GM23248 (cell line): Measurements from ENCODE around the gene PAQR9. TPM values are rescaled to one million over a fixed set of nuclear protein-coding genes. Genes with fewer than 3 reads are reported as not detected.

ENCODE experiments used
- DNase-seq: peaks from one replicate; pipeline ENCODE4 v3.0.0-alpha.2; 2015
- H2AFZ ChIP-seq: fragments of 200-600 bp; sonication (generic); 2 replicates; pipeline ENCODE4 v1.6.1; 2016; ENCODE audit warnings: antibody characterized with exemption
- H3F3A ChIP-seq: fragments of 200-600 bp; sonication (generic); 2 replicates; pipeline ENCODE4 v1.6.1; 2016; ENCODE audit warnings: mild to moderate bottlenecking, antibody characterized with exemption, mixed run types; ENCODE audit not compliant: insufficient read depth
- H3K27ac ChIP-seq: fragments of 200-600 bp; sonication (generic); 2 replicates; pipeline ENCODE4 v1.5.1; 2016; ENCODE audit warnings: mild to moderate bottlenecking
- H3K27me3 ChIP-seq: fragments of 200-600 bp; sonication (generic); replicated peaks from 2 replicates; pipeline ENCODE4 v1.6.1; 2016; ENCODE audit warnings: mild to moderate bottlenecking; ENCODE audit not compliant: insufficient read depth
- H3K36me3 ChIP-seq: fragments of 200-600 bp; sonication (generic); 2 replicates; pipeline ENCODE4 v1.6.1; 2016; ENCODE audit warnings: low read depth, mild to moderate bottlenecking
- H3K4me1 ChIP-seq: fragments of 200-600 bp; sonication (generic); 2 replicates; pipeline ENCODE4 v1.6.1; 2016; ENCODE audit warnings: mild to moderate bottlenecking; ENCODE audit not compliant: insufficient read depth
- H3K4me2 ChIP-seq: fragments of 200-600 bp; sonication (generic); one replicate; pipeline ENCODE4 v1.6.1; 2016; ENCODE audit warnings: mild to moderate bottlenecking; ENCODE audit not compliant: unreplicated experiment
- H3K4me3 ChIP-seq: fragments of 200-600 bp; sonication (generic); 2 replicates; pipeline ENCODE4 v1.5.1; 2016; ENCODE audit warnings: mild to moderate bottlenecking
- H3K79me2 ChIP-seq: fragments of 200-600 bp; sonication (generic); 2 replicates; pipeline ENCODE4 v1.6.1; 2016; ENCODE audit warnings: mild to moderate bottlenecking; ENCODE audit not compliant: insufficient read depth
- H3K9ac ChIP-seq: fragments of 200-600 bp; sonication (generic); 2 replicates; pipeline ENCODE4 v1.6.1; 2016; ENCODE audit warnings: mild to moderate bottlenecking
- H3K9me2 ChIP-seq: fragments of 200-600 bp; sonication (generic); 2 replicates; pipeline ENCODE4 v1.6.1; 2016; ENCODE audit warnings: mixed run types, mild to moderate bottlenecking, moderate library complexity; ENCODE audit not compliant: insufficient read depth
- H3K9me3 ChIP-seq: fragments of 200-600 bp; sonication (generic); one replicate; pipeline ENCODE4 v1.6.1; 2017; ENCODE audit warnings: low read depth
- H4K20me1 ChIP-seq: fragments of 200-600 bp; sonication (generic); 2 replicates; pipeline ENCODE4 v1.6.0; 2016; ENCODE audit not compliant: insufficient read depth
- EZH2 ChIP-seq: fragments of 200-600 bp; sonication (generic); IDR thresholded peaks from 2 replicates; pipeline ENCODE4 v1.6.1; 2018; ENCODE audit warnings: antibody characterized with exemption, mild to moderate bottlenecking; ENCODE audit not compliant: insufficient read depth, poor library complexity, severe bottlenecking
- EZH2phosphoT487 ChIP-seq: fragments of 200-600 bp; sonication (generic); IDR thresholded peaks from 2 replicates; pipeline ENCODE4 v1.6.1; 2018; ENCODE audit warnings: antibody characterized with exemption, moderate library complexity, mild to moderate bottlenecking, low read depth; ENCODE audit not compliant: insufficient read depth
- WGBS, 2 experiments: methylation state at CpG; one replicate each; pipeline ENCODE4 v1.1.6; 2015 to 2017; ENCODE audit warnings: low lambda C conversion rate in 2 of 2, low coverage in 1 of 2; ENCODE audit errors: missing lambda C conversion rate in 2 of 2; 5-methylcytosine and 5-hydroxymethylcytosine counted together
- in situ Hi-C: fragments of 300-500 bp; cut with MboI; formaldehyde crosslinking; loops from 2 replicates; pipeline ENCODE4 v1.15.0; 2020
- polyA plus RNA-seq: library from polyadenylated mRNA; unstranded; fragments of >200 nt; fragmentation: Nextera tagmentation; extraction: Ambion mirVana; gene quantifications from 2 replicates; pipeline ENCODE4 v1.2.1, GENCODE V29; 2016
- total RNA-seq: library from RNA; depleted of rRNA; stranded (reverse); fragments of >200 nt; shearing (Covaris generic); gene quantifications from 2 replicates; pipeline ENCODE4 v1.2.3, GENCODE V29; 2014

The PAQR9 gene
- total and polyA plus RNA-seq, 2 experiments from 2014 or later = not detected

DNA sequence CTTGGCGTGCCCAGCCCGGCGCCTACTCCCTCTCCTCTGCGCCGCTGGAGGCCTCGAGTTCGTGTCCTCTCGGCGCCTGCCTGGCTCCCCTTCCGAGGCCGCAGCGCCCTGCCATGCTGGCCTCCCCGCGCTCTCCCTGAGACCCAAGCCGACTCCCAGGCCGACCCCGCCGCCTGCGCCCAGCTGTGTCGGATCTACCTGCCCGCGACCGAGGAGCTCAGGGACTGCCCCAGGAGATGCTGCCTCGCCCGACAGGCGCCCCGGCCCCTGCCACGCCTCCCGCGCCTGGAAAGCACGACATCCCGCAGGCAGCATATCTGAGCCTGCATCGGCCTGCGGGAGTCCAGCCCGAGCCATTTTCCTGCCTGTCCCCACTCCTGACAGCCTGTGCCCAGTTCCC is 16.1 kb downstream of the PAQR9 start:
- Histone ChIP-seq H3K9me2 (no peaks in the 10 kb centered on the region), H3K4me3 (0 out of 2 replicates have a peak overlapping the region, but pooled peaks have one; percentile 18), H3K27me3 (no peaks in the 10 kb centered on the region; the same call in 1 of the 2 replicates), H3K36me3 (no peaks in the 10 kb centered on the region), H3K79me2 (no peaks in the 10 kb centered on the region), H3F3A (no peaks in the 10 kb centered on the region), H3K27ac (no peak overlapping the region), H3K9ac (no peak overlapping the region), H3K4me1 (no peaks in the 10 kb centered on the region), H4K20me1 (no peaks in the 10 kb centered on the region), H3K4me2 (no peak overlapping the region), H3K9me3 (no peaks in the 10 kb centered on the region), H2AFZ (peak overlapping the region; percentile 56; the same call in 1 of the 2 replicates)
- peak; percentile 9 for DNase-seq
- WGBS, 2 experiments = 11 to 16% methylated on average over 20 to 30 of the region's 35 CpGs
- in situ Hi-C loops = no loop called here
- no peak for TF ChIP-seq EZH2
- TF ChIP-seq EZH2phosphoT487 = no peak

DNA sequence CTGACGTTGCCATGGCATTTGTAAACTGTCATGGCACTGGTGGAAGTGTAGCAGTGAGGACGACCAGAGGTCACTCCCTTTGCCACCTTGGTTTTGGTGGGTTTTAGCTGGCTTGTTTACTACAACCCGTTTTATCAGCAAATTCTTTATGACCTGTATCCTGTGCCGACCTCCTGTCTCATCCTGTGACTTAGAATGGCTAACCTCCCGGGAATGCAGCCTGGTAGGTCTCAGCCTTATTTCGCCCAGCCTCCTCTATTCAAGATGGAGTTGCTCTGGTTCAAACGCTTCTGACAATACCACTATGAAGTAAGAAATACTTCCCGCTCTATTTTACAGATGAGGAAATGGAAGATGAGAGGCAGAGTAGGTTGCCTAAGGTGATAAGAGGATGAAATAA is 16.6 kb downstream of the PAQR9 start:
- Histone ChIP-seq H3K27me3 (no peaks in the 10 kb centered on the region; the same call in 1 of the 2 replicates), H3K4me3 (no peak overlapping the region), H3K27ac (no peak overlapping the region), H3K9me2 (no peaks in the 10 kb centered on the region), H2AFZ (peak overlapping the region; percentile 56; the same call in 1 of the 2 replicates), H4K20me1 (no peaks in the 10 kb centered on the region), H3K9me3 (no peaks in the 10 kb centered on the region), H3K4me1 (no peaks in the 10 kb centered on the region), H3K79me2 (no peaks in the 10 kb centered on the region), H3K9ac (no peak overlapping the region), H3K4me2 (no peak overlapping the region), H3F3A (no peaks in the 10 kb centered on the region), H3K36me3 (no peaks in the 10 kb centered on the region)
- in situ Hi-C loops = no loop called here
- TF ChIP-seq EZH2 (no peak), EZH2phosphoT487 (no peak)
- no peak for DNase-seq
- WGBS, 2 experiments = 59 to 66% methylated on average over 8 of the region's 8 CpGs

DNA sequence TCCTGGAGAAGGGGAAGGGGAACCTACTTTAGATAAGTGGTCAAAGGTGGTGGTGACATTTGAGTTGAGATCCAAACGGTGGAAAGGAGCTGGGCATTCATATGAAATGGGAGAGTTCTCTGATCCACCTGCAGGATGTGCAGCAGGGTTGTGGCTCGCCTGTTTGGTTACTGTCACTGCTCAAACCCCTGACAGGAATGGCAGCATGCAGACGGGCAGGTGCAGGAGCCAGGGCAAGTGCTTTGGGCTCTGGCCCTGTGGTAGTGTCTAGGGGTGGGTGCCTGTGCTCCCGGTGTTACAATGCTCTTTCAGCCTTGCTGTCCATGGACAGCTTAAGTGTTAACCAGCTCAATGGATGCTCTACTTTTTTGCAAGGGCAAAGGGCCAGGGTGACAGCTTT is 18.5 kb downstream of the PAQR9 start:
- in situ Hi-C loops = no loop called here
- TF ChIP-seq EZH2phosphoT487 (no peak), EZH2 (no peak)
- 75 to 77% methylated on average over 4 of the region's 4 CpGs for WGBS, 2 experiments

DNA sequence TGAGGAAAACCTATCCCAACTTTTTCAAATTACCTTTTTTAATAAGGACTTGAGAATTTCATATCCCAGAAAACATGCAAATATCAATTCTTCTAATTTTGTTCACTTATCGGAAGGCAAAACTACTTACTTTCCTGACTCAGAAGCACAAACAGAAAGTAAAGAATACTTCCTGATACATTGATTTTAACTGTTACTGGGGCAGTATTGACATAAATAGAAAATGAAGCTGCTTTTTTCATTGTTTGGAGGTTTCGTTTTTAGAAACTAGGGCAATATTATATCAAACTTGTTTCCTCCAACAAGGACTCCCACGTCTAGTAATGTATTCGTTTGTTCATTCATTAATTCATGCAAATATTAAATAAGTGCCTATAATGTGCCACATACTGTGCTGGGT is 19.1 kb downstream of the PAQR9 start:
- Histone ChIP-seq H3K9me2 (no peaks in the 10 kb centered on the region), H3K27me3 (no peaks in the 10 kb centered on the region; the same call in 1 of the 2 replicates), H3K79me2 (no peaks in the 10 kb centered on the region), H3K27ac (no peak overlapping the region), H2AFZ (no peak overlapping the region), H3K4me2 (no peak overlapping the region), H3K9me3 (no peaks in the 10 kb centered on the region), H3K36me3 (no peaks in the 10 kb centered on the region), H3K4me1 (no peaks in the 10 kb centered on the region), H3K4me3 (no peak overlapping the region), H4K20me1 (no peaks in the 10 kb centered on the region), H3K9ac (no peak overlapping the region), H3F3A (no peaks in the 10 kb centered on the region)
- TF ChIP-seq EZH2phosphoT487 = no peak
- TF ChIP-seq EZH2 = no peak
- in situ Hi-C loops = no loop called here
- no peak for DNase-seq
- WGBS, 2 experiments = 63% methylated on average over 4 of the region's 4 CpGs

More for the DNA sequence above, 18.5 kb downstream of the PAQR9 start:
- Histone ChIP-seq H3K4me2 (no peak overlapping the region), H3F3A (no peaks in the 10 kb centered on the region), H2AFZ (no peak overlapping the region), H3K9me3 (no peaks in the 10 kb centered on the region), H3K4me3 (no peak overlapping the region), H3K27me3 (no peaks in the 10 kb centered on the region; the same call in 1 of the 2 replicates), H3K9ac (no peak overlapping the region), H3K79me2 (no peaks in the 10 kb centered on the region), H3K9me2 (no peaks in the 10 kb centered on the region), H4K20me1 (no peaks in the 10 kb centered on the region), H3K36me3 (no peaks in the 10 kb centered on the region), H3K27ac (no peak overlapping the region), H3K4me1 (no peaks in the 10 kb centered on the region)
- no peak for DNase-seq

DNA sequence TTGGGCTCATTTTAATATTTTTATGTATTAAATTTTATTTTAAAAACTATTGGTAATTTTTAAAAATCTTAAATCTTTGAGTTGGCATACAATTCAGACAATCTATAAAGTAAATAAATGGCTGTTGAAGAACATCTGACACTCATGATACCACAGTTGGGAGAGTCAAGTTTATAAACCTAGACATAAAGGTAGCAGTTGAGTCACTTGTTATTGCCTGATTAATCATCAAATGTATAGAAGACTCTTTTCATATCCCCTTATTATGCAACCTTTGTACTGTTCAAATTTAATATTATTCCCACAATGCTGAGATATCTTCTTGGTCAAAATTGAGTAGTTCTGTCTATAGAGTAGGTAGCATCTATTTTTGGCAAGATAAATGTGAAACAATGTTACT is 19.6 kb downstream of the PAQR9 start:
- Histone ChIP-seq H3K79me2 (no peaks in the 10 kb centered on the region), H3K9me3 (no peaks in the 10 kb centered on the region), H3K4me2 (no peak overlapping the region), H3F3A (no peaks in the 10 kb centered on the region), H3K9me2 (no peaks in the 10 kb centered on the region), H4K20me1 (no peaks in the 10 kb centered on the region), H3K4me1 (no peaks in the 10 kb centered on the region), H3K27me3 (no peaks in the 10 kb centered on the region; the same call in 1 of the 2 replicates), H2AFZ (no peak overlapping the region), H3K36me3 (no peaks in the 10 kb centered on the region), H3K9ac (no peak overlapping the region), H3K4me3 (no peak overlapping the region), H3K27ac (no peak overlapping the region)
- no peak for TF ChIP-seq EZH2phosphoT487
- no peak for TF ChIP-seq EZH2
- no peak for DNase-seq
- in situ Hi-C loops = no loop called here
